Measurements from ENCODE around the gene FRYL.

- TF ChIP-seq EZH2 (IDR thresholded peaks at IDR 0.05) (no peak), POLR2AphosphoS5 (IDR thresholded peaks at IDR 0.05; ENCODE audit: borderline replicate concordance, low read depth, low read length) (no peak), FOXP2 (optimal IDR thresholded peaks at IDR 0.05; ENCODE audit: control extremely low read depth, extremely low read length, insufficient read depth) (no peak)
These were observed 137.4 kb downstream of the FRYL start for GRCh38 chr4:48642421-48643374.

Measured in SK-N-MC (cell line).